SHP77 treated with DMSO at 0.1 percent for 48 hours (cell line): ENCODE data around the gene OFD1.

Experiments
- DNase-seq: peaks from one replicate; lab custom pipeline; 2025; lab: John Stamatoyannopoulos, UW

The OFD1 gene

DNA sequence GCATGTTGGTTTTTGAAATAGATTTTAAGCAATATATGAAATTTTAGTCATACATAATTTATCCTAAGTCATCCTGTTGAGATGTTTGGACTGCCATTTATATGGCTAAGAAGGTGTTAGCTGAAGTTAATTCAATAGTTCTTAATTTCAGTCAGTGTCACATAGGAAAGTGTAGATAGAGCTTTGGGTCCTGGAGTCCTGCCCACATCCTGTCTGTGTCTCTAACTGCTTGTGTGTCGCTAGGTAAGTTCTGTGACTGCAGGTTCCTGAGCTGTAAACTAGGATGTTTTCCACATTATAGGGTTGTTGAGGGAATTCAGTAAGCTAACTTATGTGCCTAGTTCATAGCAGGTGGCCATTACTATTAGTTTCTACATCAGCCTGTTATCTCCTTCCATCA lies 20.7 kb downstream of the OFD1 start:
- DNase-seq: no peak

- DNase-seq: no peak
These were observed 21.8 kb downstream of the OFD1 start for GRCh38 chrX:13756381-13756780.

DNA sequence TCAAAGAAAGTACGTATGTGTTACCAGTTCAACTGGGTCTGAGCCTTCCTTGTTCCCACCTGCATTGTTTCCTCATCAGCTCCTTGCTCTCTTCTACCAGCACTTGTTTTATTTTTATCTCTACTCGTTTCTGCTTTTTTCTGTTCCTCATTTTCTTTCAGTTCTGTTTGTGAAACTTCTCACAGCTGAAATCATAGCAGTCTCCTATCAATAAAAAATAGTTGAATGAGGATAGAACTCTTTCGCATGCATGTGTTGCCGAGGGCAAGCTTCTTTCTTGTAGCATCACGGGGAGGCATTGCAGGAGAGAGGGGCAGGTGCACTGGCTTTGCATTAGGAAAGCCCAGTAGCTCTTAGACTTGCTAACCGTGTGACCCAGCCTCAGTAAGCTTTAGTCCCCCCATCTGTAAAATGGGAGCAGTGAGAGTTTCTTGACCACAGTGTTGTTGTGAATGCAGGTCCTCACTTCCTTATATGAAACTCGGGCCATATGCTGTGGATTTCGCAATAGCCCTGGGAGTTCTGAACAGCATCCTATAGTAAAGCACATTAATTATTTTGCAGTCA lies 24.7 kb downstream of the OFD1 start:
- DNase-seq: no peak

- no peak for DNase-seq
These were observed 25.9 kb downstream of the OFD1 start for GRCh38 chrX:13760426-13760825.

- no peak for DNase-seq
These were observed 27.3 kb downstream of the OFD1 start for GRCh38 chrX:13761606-13762414.

DNA sequence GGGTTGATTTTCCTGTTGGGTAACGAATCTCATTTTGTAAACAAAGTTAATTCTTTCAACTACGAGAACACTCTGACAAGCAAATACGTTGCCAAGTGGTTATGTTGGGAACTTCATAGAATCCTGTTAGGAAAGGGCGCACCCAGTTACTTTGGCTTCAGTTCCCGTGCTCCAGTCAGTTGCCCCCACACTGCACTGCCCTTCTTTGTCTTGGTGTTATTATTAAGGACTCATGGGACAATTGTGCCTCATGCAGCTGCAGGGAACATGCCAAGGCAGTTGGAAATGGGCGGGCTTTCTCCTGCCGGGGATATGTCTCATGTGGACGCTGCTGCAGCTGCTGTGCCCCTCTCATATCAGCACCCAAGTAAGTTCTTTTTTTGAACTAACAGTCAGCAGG lies 28.9 kb downstream of the OFD1 start:
- DNase-seq: no peak

DNA sequence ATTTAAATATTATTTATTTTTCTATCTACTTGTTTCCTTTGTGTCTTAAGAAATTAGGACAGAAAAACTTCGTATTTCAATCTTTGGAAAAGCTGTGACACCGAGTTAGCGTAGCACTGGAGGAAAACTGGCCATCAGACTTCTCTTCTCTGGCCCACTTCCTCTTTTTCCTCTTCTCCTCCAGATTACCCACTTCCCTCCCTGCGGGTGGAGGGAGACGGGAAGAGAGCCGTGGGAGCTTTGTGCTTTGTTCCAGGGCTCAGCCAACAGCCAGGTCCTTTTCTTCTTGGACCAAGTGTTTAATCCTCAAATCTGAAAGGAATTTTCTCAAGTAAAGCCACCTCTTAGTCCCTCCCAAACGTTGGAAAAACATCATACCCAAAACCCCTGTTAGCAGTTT lies 29.7 kb downstream of the OFD1 start:
- DNase-seq: no peak

- no peak for DNase-seq
These were observed 30.2 kb downstream of the OFD1 start for GRCh38 chrX:13764765-13765164.

DNA sequence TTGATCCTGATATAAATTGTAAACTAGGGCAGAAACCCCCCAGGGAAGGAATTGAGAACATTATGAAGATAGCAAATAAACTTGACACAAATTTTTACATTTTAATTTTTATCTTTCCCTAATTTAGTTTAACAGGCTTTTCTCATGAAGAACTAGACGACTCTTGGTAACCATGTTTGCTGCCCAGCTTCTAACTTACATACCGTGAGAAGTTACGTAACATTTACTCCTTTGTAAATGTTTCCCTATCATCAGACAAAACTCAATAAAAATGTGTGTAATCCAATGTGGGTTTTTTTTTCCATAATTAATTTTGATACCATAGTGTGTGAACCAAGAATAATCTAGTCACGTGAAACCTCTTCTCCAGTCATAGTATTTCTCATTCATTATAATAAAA lies 34.4 kb downstream of the OFD1 start:
- no peak for DNase-seq

GRCh38 chrX:13770013-13770535 lies 35.5 kb downstream of the OFD1 start:
- no peak for DNase-seq

GRCh38 chrX:13774696-13775095 lies 40.1 kb downstream of the OFD1 start:
- DNase-seq: peak; percentile 2

- no peak for DNase-seq
These were observed 41.3 kb downstream of the OFD1 start for GRCh38 chrX:13775837-13776236.

DNA sequence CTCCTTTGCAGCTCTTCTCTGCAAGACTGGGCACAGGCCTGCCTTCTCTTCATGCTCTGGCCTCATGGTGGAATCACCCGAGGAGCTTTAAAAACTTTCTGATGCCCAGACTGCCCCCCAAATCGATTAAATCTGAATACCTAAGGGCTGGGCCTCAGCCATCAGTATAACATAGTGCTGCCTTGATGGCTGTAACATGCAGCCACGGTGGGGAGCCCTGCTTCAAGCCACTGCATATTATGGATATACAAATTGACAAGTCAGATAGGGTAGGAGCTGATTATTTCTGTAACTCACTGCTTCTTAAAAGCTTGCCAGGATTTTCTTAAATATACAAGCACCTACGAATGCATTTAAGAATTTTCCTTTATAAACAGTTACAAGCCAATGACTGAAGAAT lies 41.8 kb downstream of the OFD1 start:
- DNase-seq: no peak

- DNase-seq: no peak
These were observed 44.4 kb downstream of the OFD1 start for GRCh38 chrX:13778916-13779315.

GRCh38 chrX:13780868-13781427 lies 46.4 kb downstream of the OFD1 start:
- no peak for DNase-seq

GRCh38 chrX:13786048-13786447 lies 51.5 kb downstream of the OFD1 start:
- no peak for DNase-seq

- no peak for DNase-seq
These were observed 55.9 kb downstream of the OFD1 start for GRCh38 chrX:13790206-13791131.

GRCh38 chrX:13791145-13791544 lies 56.6 kb downstream of the OFD1 start:
- DNase-seq: no peak

GRCh38 chrX:13791559-13791958 lies 57.0 kb downstream of the OFD1 start:
- no peak for DNase-seq

GRCh38 chrX:13793897-13794296 lies 59.3 kb downstream of the OFD1 start:
- no peak for DNase-seq

DNA sequence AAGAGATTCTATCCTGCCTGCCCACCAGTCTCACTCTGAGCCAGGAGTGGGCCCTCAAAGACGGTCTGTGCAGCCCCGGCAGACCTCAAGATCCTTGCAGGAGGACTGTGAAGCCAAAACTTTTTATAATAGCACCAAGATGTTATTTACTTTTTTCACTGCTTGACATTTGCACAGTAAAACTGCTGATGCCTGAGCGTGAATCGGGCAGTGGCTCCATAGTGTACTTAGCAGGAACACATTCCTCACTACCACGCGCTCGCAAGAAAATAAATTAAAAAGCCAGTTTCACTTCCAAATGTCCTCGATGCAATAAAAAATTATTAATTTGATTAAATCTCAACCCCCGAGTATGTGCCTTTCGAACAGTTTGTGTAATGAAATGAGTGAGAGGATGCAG lies 59.9 kb downstream of the OFD1 start:
- no peak for DNase-seq

GRCh38 chrX:13797512-13797911 lies 63.0 kb downstream of the OFD1 start:
- no peak for DNase-seq
